ENCODE measurements around the gene HHAT.

The HHAT gene

GRCh38 chr1:210407207-210407886 is 78.6 kb downstream of the HHAT start:
- Histone ChIP-seq H4K91ac (ENCODE audit: low read length) (no peak overlapping the region), H2BK5ac (ENCODE audit: low read depth, low read length, poor library complexity, severe bottlenecking) (no peak overlapping the region), H3K36me3 (ENCODE audit: control insufficient read depth in 1 of 2, insufficient read depth in 2 of 2, low read depth in 1 of 2, low read length in 2 of 2) (peaks cover 0 to 7% of the 10 kb centered on the region in 2 experiments), H3K79me1 (replicated peaks; ENCODE audit: low read length, poor library complexity, severe bottlenecking) (peaks cover 1% of the 10 kb centered on the region), H3K9me3 (ENCODE audit: control insufficient read depth, low read length) (no peaks in the 10 kb centered on the region), H2BK120ac (ENCODE audit: low read depth, low read length) (no peak overlapping the region), H3K4me1 (ENCODE audit: control insufficient read depth, insufficient read depth, low read depth, low read length) (peaks cover 2% of the 10 kb centered on the region), H3K9ac (ENCODE audit: low read length) (no peak overlapping the region), H3K4me2 (ENCODE audit: low read length, poor library complexity, severe bottlenecking) (no peak overlapping the region), H3K23ac (ENCODE audit: low read length in 2 of 2) (no peak overlapping the region), H2AFZ (ENCODE audit: low read depth, low read length) (no peak overlapping the region), H2BK12ac (ENCODE audit: low read length in 2 of 2) (no peak overlapping the region), H2AK5ac (ENCODE audit: low read length, severe bottlenecking) (peak overlapping the region; percentile 54), H2BK15ac (ENCODE audit: low read depth, poor library complexity, severe bottlenecking) (no peak overlapping the region), H3K27me3 (ENCODE audit: control insufficient read depth in 1 of 2, insufficient read depth in 1 of 2, low read length in 2 of 2) (peaks cover 0 to 13% of the 10 kb centered on the region in 2 experiments), H3K27ac (ENCODE audit: low read length, poor library complexity, severe bottlenecking) (peak overlapping the region; percentile 35), H3K4ac (ENCODE audit: low read depth in 1 of 2, low read length in 2 of 2) (no peak overlapping the region), H4K8ac (ENCODE audit: low read length) (no peak overlapping the region), H3K4me3 (ENCODE audit: insufficient read depth in 1 of 2, low read depth in 1 of 2, low read length in 2 of 2) (no peak overlapping the region), H3K14ac (ENCODE audit: low read length in 2 of 2) (no peak overlapping the region), H3K18ac (ENCODE audit: low read depth in 1 of 2, low read length in 2 of 2) (no peak overlapping the region)
- WGBS: 24% methylated on average over 9 of the region's 9 CpGs
- peak; percentile 57 for DNase-seq

- Histone ChIP-seq H3K4me2 (ENCODE audit: low read length, poor library complexity, severe bottlenecking) (no peak overlapping the region), H3K4ac (ENCODE audit: low read depth in 1 of 2, low read length in 2 of 2) (no peak overlapping the region), H2BK12ac (ENCODE audit: low read length in 2 of 2) (no peak overlapping the region), H3K14ac (ENCODE audit: low read length in 2 of 2) (no peak overlapping the region), H2AK5ac (ENCODE audit: low read length, severe bottlenecking) (peak overlapping the region; percentile 54), H2AFZ (ENCODE audit: low read depth, low read length) (no peak overlapping the region), H2BK15ac (ENCODE audit: low read depth, poor library complexity, severe bottlenecking) (no peak overlapping the region), H3K18ac (ENCODE audit: low read depth in 1 of 2, low read length in 2 of 2) (no peak overlapping the region), H3K36me3 (ENCODE audit: control insufficient read depth in 1 of 2, insufficient read depth in 2 of 2, low read depth in 1 of 2, low read length in 2 of 2) (peaks cover 0 to 12% of the 10 kb centered on the region in 2 experiments), H2BK5ac (ENCODE audit: low read depth, low read length, poor library complexity, severe bottlenecking) (no peak overlapping the region), H4K91ac (ENCODE audit: low read length) (no peak overlapping the region), H3K9ac (ENCODE audit: low read length) (no peak overlapping the region), H3K4me1 (ENCODE audit: control insufficient read depth, insufficient read depth, low read depth, low read length) (peaks cover 2% of the 10 kb centered on the region), H2BK120ac (ENCODE audit: low read depth, low read length) (no peak overlapping the region), H3K9me3 (ENCODE audit: control insufficient read depth, low read length) (no peaks in the 10 kb centered on the region), H3K27me3 (ENCODE audit: control insufficient read depth in 1 of 2, insufficient read depth in 1 of 2, low read length in 2 of 2) (peaks cover 0 to 10% of the 10 kb centered on the region in 2 experiments), H3K79me1 (replicated peaks; ENCODE audit: low read length, poor library complexity, severe bottlenecking) (peaks cover 1% of the 10 kb centered on the region), H3K4me3 (ENCODE audit: insufficient read depth in 1 of 2, low read depth in 1 of 2, low read length in 2 of 2) (no peak overlapping the region), H3K23ac (ENCODE audit: low read length in 2 of 2) (no peak overlapping the region), H3K27ac (ENCODE audit: low read length, poor library complexity, severe bottlenecking) (peak overlapping the region; percentile 35), H4K8ac (ENCODE audit: low read length) (no peak overlapping the region)
- no peak for DNase-seq
- WGBS: 100% methylated on average over 1 of the region's 1 CpG
Observed at GRCh38 chr1:210407887-210408252, 79.2 kb downstream of the HHAT start.

GRCh38 chr1:210412240-210412639 is 83.5 kb downstream of the HHAT start:
- no peak for DNase-seq
- Histone ChIP-seq H3K18ac (ENCODE audit: low read depth in 1 of 2, low read length in 2 of 2) (no peak overlapping the region), H3K4ac (ENCODE audit: low read depth in 1 of 2, low read length in 2 of 2) (no peak overlapping the region), H3K4me3 (ENCODE audit: insufficient read depth in 1 of 2, low read depth in 1 of 2, low read length in 2 of 2) (no peak overlapping the region), H3K9me3 (ENCODE audit: control insufficient read depth, low read length) (no peaks in the 10 kb centered on the region), H3K27me3 (ENCODE audit: control insufficient read depth in 1 of 2, insufficient read depth in 1 of 2, low read length in 2 of 2) (no peaks in the 10 kb centered on the region), H4K91ac (ENCODE audit: low read length) (no peak overlapping the region), H3K23ac (ENCODE audit: low read length in 2 of 2) (no peak overlapping the region), H3K4me1 (ENCODE audit: control insufficient read depth, insufficient read depth, low read depth, low read length) (peaks cover 3% of the 10 kb centered on the region), H2AFZ (ENCODE audit: low read depth, low read length) (no peak overlapping the region), H2BK15ac (ENCODE audit: low read depth, poor library complexity, severe bottlenecking) (no peak overlapping the region), H2BK5ac (ENCODE audit: low read depth, low read length, poor library complexity, severe bottlenecking) (no peak overlapping the region), H2BK120ac (ENCODE audit: low read depth, low read length) (no peak overlapping the region), H4K8ac (ENCODE audit: low read length) (no peak overlapping the region), H2BK12ac (ENCODE audit: low read length in 2 of 2) (no peak overlapping the region), H3K9ac (ENCODE audit: low read length) (no peak overlapping the region), H3K79me1 (replicated peaks; ENCODE audit: low read length, poor library complexity, severe bottlenecking) (peaks cover 1% of the 10 kb centered on the region), H3K36me3 (ENCODE audit: control insufficient read depth in 1 of 2, insufficient read depth in 2 of 2, low read depth in 1 of 2, low read length in 2 of 2) (peaks cover 0 to 9% of the 10 kb centered on the region in 2 experiments), H2AK5ac (ENCODE audit: low read length, severe bottlenecking) (no peak overlapping the region), H3K27ac (ENCODE audit: low read length, poor library complexity, severe bottlenecking) (no peak overlapping the region), H3K4me2 (ENCODE audit: low read length, poor library complexity, severe bottlenecking) (no peak overlapping the region), H3K14ac (ENCODE audit: low read length in 2 of 2) (no peak overlapping the region)
- WGBS: 80% methylated on average over 1 of the region's 1 CpG

GRCh38 chr1:210413951-210414350 is 85.2 kb downstream of the HHAT start:
- Histone ChIP-seq H3K18ac (ENCODE audit: low read depth in 1 of 2, low read length in 2 of 2) (no peak overlapping the region), H3K4me2 (ENCODE audit: low read length, poor library complexity, severe bottlenecking) (no peak overlapping the region), H3K27ac (ENCODE audit: low read length, poor library complexity, severe bottlenecking) (no peak overlapping the region), H3K9ac (ENCODE audit: low read length) (no peak overlapping the region), H3K36me3 (ENCODE audit: control insufficient read depth in 1 of 2, insufficient read depth in 2 of 2, low read depth in 1 of 2, low read length in 2 of 2) (peaks cover 0 to 9% of the 10 kb centered on the region in 2 experiments), H3K23ac (ENCODE audit: low read length in 2 of 2) (no peak overlapping the region), H4K8ac (ENCODE audit: low read length) (no peak overlapping the region), H3K4me3 (ENCODE audit: insufficient read depth in 1 of 2, low read depth in 1 of 2, low read length in 2 of 2) (no peak overlapping the region), H3K79me1 (replicated peaks; ENCODE audit: low read length, poor library complexity, severe bottlenecking) (no peaks in the 10 kb centered on the region), H3K4me1 (ENCODE audit: control insufficient read depth, insufficient read depth, low read depth, low read length) (peaks cover 1% of the 10 kb centered on the region), H2BK120ac (ENCODE audit: low read depth, low read length) (no peak overlapping the region), H2AK5ac (ENCODE audit: low read length, severe bottlenecking) (no peak overlapping the region), H2BK15ac (ENCODE audit: low read depth, poor library complexity, severe bottlenecking) (no peak overlapping the region), H4K91ac (ENCODE audit: low read length) (no peak overlapping the region), H2AFZ (ENCODE audit: low read depth, low read length) (no peak overlapping the region), H3K14ac (ENCODE audit: low read length in 2 of 2) (no peak overlapping the region), H2BK5ac (ENCODE audit: low read depth, low read length, poor library complexity, severe bottlenecking) (no peak overlapping the region), H3K9me3 (ENCODE audit: control insufficient read depth, low read length) (no peaks in the 10 kb centered on the region), H3K4ac (ENCODE audit: low read depth in 1 of 2, low read length in 2 of 2) (no peak overlapping the region), H2BK12ac (ENCODE audit: low read length in 2 of 2) (no peak overlapping the region), H3K27me3 (ENCODE audit: control insufficient read depth in 1 of 2, insufficient read depth in 1 of 2, low read length in 2 of 2) (no peaks in the 10 kb centered on the region)
- no peak for DNase-seq
- WGBS: 100% methylated on average over 3 of the region's 4 CpGs

All from mesenchymal stem cell (in vitro differentiated cells and primary cell).